Measurements from ENCODE around the gene MCF2L2. TPM values are rescaled to one million over a fixed set of nuclear protein-coding genes. Genes with fewer than 3 reads are reported as not detected.

The MCF2L2 gene
- total and polyA plus RNA-seq, 2 donors (not counting 3 experiments of a cell fraction or from before 2014, with no cell fraction given): 0.15 to 1.1 TPM

DNA sequence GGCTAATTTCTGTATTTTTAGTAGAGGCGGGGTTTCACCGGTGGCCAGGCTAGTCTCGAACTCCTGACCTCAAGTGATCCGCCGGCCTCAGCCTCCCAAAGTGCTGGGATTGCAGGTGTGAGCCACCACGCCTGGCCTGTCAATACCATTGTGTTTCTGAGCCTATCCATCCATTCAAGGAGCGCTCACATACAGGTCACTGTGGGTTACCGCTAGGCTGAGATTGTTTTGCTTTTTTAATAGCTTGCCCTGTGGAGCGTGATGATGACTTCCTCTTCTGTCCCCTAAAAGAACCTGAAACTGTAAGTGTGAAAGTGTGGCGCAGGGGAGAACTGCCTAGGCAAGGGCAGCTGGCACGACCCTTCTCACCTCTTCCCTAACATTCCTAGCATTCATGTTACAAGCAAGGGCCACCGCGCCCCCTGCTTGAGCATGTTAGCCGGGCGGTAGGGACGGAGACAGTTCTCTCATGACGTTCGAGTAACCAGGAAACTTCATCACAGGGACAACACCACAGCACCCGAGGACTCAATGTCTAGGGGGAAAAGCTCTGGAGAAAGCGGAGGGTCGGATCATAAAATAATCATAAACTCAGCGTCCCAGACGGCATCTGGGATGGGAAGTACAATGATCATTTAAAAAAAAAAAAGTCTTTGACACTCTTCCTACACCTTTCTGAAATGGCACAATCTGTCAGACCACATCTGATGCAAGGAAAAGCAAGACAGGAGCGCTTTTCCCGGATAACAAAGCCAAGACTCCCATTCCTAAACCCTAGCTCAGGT lies 266.7 kb downstream of the MCF2L2 start:
- Histone ChIP-seq H3K36me3 (ENCODE audit: control insufficient read depth in 2 of 2, extremely low read depth in 1 of 2, insufficient read depth in 2 of 2, low read length in 2 of 2) (no peaks in the 10 kb centered on the region), H2AFZ (ENCODE audit: low read depth, low read length) (peak overlapping the region; percentile 71), H3K9me1 (replicated peaks; ENCODE audit: control insufficient read depth, extremely low read depth, insufficient read depth, low read length) (no peaks in the 10 kb centered on the region), H3K9ac (replicated peaks; ENCODE audit: extremely low read depth, insufficient read depth, low read length) (peak overlapping the region; percentile 25), H3K4me1 (ENCODE audit: control insufficient read depth, extremely low read depth, insufficient read depth, low read length) (peaks cover 19% of the 10 kb centered on the region), H3K27ac (ENCODE audit: insufficient read depth, low read depth, low read length) (no peak overlapping the region), H3K9me3 (replicated peaks; ENCODE audit: control insufficient read depth, insufficient read depth, low read length) (no peaks in the 10 kb centered on the region), H3K27me3 (ENCODE audit: control insufficient read depth in 2 of 2, insufficient read depth in 2 of 2, low read length in 2 of 2) (no peaks in the 10 kb centered on the region), H3K4me2 (ENCODE audit: insufficient read depth, low read length) (peak overlapping the region; percentile 70), H4K20me1 (replicated peaks; ENCODE audit: control insufficient read depth, extremely low read depth, insufficient read depth, low read length) (no peaks in the 10 kb centered on the region), H3K4me3 (replicated peaks in 1 of 3; ENCODE audit: insufficient read depth in 1 of 3, low read depth in 1 of 3, low read length in 3 of 3) (peak overlapping the region in 2 of 3 experiments; percentile 31 to 72), H3K79me2 (ENCODE audit: control insufficient read depth, insufficient read depth, low read length) (no peaks in the 10 kb centered on the region)
- intact Hi-C loops (cut with micrococcal nuclease) (loop anchor here (1.0 to 5.0 kb wide), 2 partner anchors 30 to 39 kb away; no protein-coding TSS in a partner anchor), dilution Hi-C loops (cut with MboI; ENCODE audit: extremely low pct_ligation_motif_present, low sequenced_read_pairs) (no loop called here)
- POLR2A ChIA-PET: no interaction called here
- DNase-seq (ENCODE audit: low read depth, low spot score): no peak
- TF ChIP-seq MYC (IDR thresholded peaks at IDR 0.05; ENCODE audit: low read depth, low read length) (no peak), FOS (IDR thresholded peaks at IDR 0.05; ENCODE audit: borderline replicate concordance, insufficient read depth, low read length) (no peak), GATA2 (IDR thresholded peaks at IDR 0.05; ENCODE audit: insufficient read depth, insufficient read length, low read depth, low read length) (no peak), JUN (IDR thresholded peaks at IDR 0.05; ENCODE audit: borderline replicate concordance, insufficient read depth, insufficient read length, low read depth) (no peak), POLR2A (IDR thresholded peaks at IDR 0.05; ENCODE audit: low read depth, low read length) (no peak), POLR2AphosphoS5 (IDR thresholded peaks at IDR 0.05; ENCODE audit: insufficient read depth, low read depth, low read length) (no peak), EZH2 (IDR thresholded peaks at IDR 0.05; ENCODE audit: borderline replicate concordance, low read depth, low read length, severe bottlenecking) (no peak)
- TF ChIP-seq, protein P1, sequence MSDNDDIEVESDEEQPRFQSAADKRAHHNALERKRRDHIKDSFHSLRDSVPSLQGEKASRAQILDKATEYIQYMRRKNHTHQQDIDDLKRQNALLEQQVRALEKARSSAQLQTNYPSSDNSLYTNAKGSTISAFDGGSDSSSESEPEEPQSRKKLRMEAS (IDR thresholded peaks at IDR 0.05; ENCODE audit: insufficient read depth, insufficient read length): no peak
- no TSS peak for BruUV-seq (replicated peaks)
- peak; percentile 67 for FAIRE-seq
- CTCF ChIA-PET: interaction anchor here (1.2 to 2.9 kb wide), 3 partner anchors 17 to 39 kb away, joined by 4 to 15 read pairs (median 6); no protein-coding TSS in a partner anchor
